HG03342 (cell line): ENCODE measurements around the gene MED25.

Source experiments
- ATAC-seq: cut with Tn5 transposase; IDR thresholded peaks from one replicate; pipeline ENCODE4 v1.9.1; 2021; ENCODE audit warnings: mild to moderate bottlenecking, moderate library complexity; ENCODE audit not compliant: unreplicated experiment

MED25 gene

DNA sequence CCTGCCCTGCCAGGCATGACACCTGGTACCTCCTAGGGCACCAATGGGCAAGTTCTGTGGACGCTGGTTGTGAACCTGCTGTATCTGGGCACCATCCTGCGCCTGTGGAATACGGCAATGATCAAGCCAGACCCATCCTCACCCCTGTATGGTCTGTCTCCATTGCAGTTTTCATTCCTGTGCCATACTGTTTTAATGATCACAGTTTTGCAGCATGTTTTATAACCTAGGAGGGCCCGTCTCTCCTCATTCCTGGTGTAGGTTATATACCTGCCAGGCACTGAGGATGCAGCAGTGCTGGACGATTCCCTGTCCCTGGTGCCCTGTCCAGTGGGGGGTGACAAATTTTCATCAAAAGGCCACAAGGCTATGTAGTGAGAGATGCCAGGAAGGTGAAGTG is 65.0 kb downstream of the MED25 start:
- no peak for ATAC-seq

DNA sequence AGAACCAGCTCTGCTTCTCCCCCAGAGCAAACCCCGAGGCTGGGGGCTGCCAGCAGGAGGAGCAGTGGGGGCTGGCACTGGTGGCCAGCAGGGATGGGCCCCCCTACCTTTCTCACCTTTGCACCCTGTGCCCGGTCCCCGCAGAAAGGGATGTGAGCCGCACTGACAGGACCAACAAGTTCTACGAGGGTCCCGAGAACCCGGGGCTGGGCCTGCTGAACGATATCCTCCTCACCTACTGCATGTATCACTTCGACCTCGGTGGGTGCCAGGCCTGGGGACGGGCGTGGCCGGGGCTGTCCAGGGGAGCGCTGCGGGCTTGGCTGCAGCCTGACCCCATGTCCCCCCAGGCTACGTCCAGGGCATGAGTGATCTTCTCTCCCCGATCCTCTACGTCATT is 66.0 kb downstream of the MED25 start:
- ATAC-seq, result no peak

GRCh38 chr19:49884760-49885159 is 66.7 kb downstream of the MED25 start:
- no peak for ATAC-seq
